GM12801 (cell line): ENCODE results near the gene AGAP1.

Source experiments
- CTCF ChIP-seq: IDR thresholded peaks from one replicate; pipeline ENCODE4 v1.5.1; 2011; ENCODE audit warnings: control low read depth; ENCODE audit not compliant: insufficient read length; ENCODE audit errors: extremely low read depth

Gene AGAP1

GRCh38 chr2:235744161-235744560 lies 250.3 kb downstream of the AGAP1 start:
- no peak for TF ChIP-seq CTCF

GRCh38 chr2:235745597-235745996 lies 251.8 kb downstream of the AGAP1 start:
- no peak for TF ChIP-seq CTCF

- no peak for TF ChIP-seq CTCF
These were observed 252.6 kb downstream of the AGAP1 start for GRCh38 chr2:235746257-235746934.

- no peak for TF ChIP-seq CTCF
These were observed 253.3 kb downstream of the AGAP1 start for GRCh38 chr2:235747001-235747785.

- no peak for TF ChIP-seq CTCF
These were observed 253.9 kb downstream of the AGAP1 start for GRCh38 chr2:235747786-235748091.

- no peak for TF ChIP-seq CTCF
These were observed 255.4 kb downstream of the AGAP1 start for GRCh38 chr2:235749121-235749770.

- no peak for TF ChIP-seq CTCF
These were observed 255.9 kb downstream of the AGAP1 start for GRCh38 chr2:235749771-235750160.
